Hypothalamus (tissue), 51 donors: ENCODE measurements around the gene BIRC5.

Experiments used
- DNase-seq, 51 donors: peaks; one replicate each; lab custom pipeline; 2025; lab: John Stamatoyannopoulos, UW

Gene BIRC5

GRCh38 chr17:78223765-78224164, 9.7 kb downstream of the BIRC5 start:
- DNase-seq, result no peak

- peak in 28 of 51 donors; percentile 28 to 73 (median 48) for DNase-seq
Observed at GRCh38 chr17:78224231-78225087, 10.4 kb downstream of the BIRC5 start.

- peak in 5 of 51 donors; percentile 23 to 54 (median 44) for DNase-seq
Observed at GRCh38 chr17:78225088-78225865, 11.2 kb downstream of the BIRC5 start.

GRCh38 chr17:78226055-78226758, 12.2 kb downstream of the BIRC5 start:
- peak in 1 of 51 donors; percentile 24 for DNase-seq

GRCh38 chr17:78226759-78227454, 12.9 kb downstream of the BIRC5 start:
- DNase-seq, result no peak

GRCh38 chr17:78227455-78227916, 13.4 kb downstream of the BIRC5 start:
- peak in 20 of 51 donors; percentile 20 to 66 (median 41) for DNase-seq

- DNase-seq, result no peak
Observed at GRCh38 chr17:78228176-78228575, 14.1 kb downstream of the BIRC5 start.

- DNase-seq, result peak in 1 of 51 donors; percentile 52
Observed at GRCh38 chr17:78230252-78230962, 16.4 kb downstream of the BIRC5 start.

- peak in 16 of 51 donors; percentile 24 to 80 (median 46) for DNase-seq
Observed at GRCh38 chr17:78230996-78231935, 17.2 kb downstream of the BIRC5 start, which contains the start of gene TMEM235. TSS of gene TMEM235 (plus strand) at chr17:78231631. CDS start at chr17:78232024, 393 bp downstream.

GRCh38 chr17:78231991-78232858, 18.2 kb downstream of the BIRC5 start:
- peak in 2 of 51 donors; percentile 43 to 54 for DNase-seq

GRCh38 chr17:78232859-78233173, 18.8 kb downstream of the BIRC5 start:
- DNase-seq, result peak in 1 of 51 donors; percentile 54

GRCh38 chr17:78233678-78234077, 19.6 kb downstream of the BIRC5 start:
- no peak for DNase-seq

- peak in 1 of 51 donors; percentile 7 for DNase-seq
Observed at GRCh38 chr17:78234261-78234865, 20.3 kb downstream of the BIRC5 start.

- peak in 29 of 51 donors; percentile 8 to 80 (median 54) for DNase-seq
Observed at GRCh38 chr17:78235022-78235421, 21.0 kb downstream of the BIRC5 start.

GRCh38 chr17:78235885-78236284, 21.8 kb downstream of the BIRC5 start:
- no peak for DNase-seq

GRCh38 chr17:78236362-78237127, 22.5 kb downstream of the BIRC5 start:
- no peak for DNase-seq
